Mesenchymal stem cell (in vitro differentiated cells and primary cell): ENCODE results near the gene C22orf31.

ENCODE experiments used
- DNase-seq: peaks from one replicate; pipeline ENCODE4 v3.0.0-alpha.2; 2013
- H2AFZ ChIP-seq: one replicate; pipeline ENCODE4 v1.6.1; 2013; ENCODE audit warnings: low read depth, mild to moderate bottlenecking, control low read depth, inconsistent platforms, low read length, moderate library complexity
- H2AK5ac ChIP-seq: 2 replicates; pipeline ENCODE4 v1.6.1; 2013; ENCODE audit warnings: low read length, moderate library complexity, mild to moderate bottlenecking, inconsistent platforms; ENCODE audit not compliant: severe bottlenecking
- H2BK120ac ChIP-seq: one replicate; pipeline ENCODE4 v1.6.1; 2013; ENCODE audit warnings: low read depth, mild to moderate bottlenecking, inconsistent platforms, low read length, moderate library complexity
- H2BK12ac ChIP-seq, 2 experiments: one replicate each; pipeline ENCODE4 v1.6.1; 2013; ENCODE audit warnings: inconsistent platforms in 2 of 2, low read length in 2 of 2, mild to moderate bottlenecking in 2 of 2, moderate library complexity in 2 of 2, control low read depth in 1 of 2
- H2BK15ac ChIP-seq: one replicate; pipeline ENCODE4 v1.6.1; 2013; ENCODE audit warnings: mild to moderate bottlenecking, low read depth, inconsistent platforms; ENCODE audit not compliant: poor library complexity, severe bottlenecking
- H2BK5ac ChIP-seq: 2 replicates; pipeline ENCODE4 v1.6.1; 2013; ENCODE audit warnings: low read depth, mild to moderate bottlenecking, low read length, control low read depth, inconsistent platforms; ENCODE audit not compliant: poor library complexity, severe bottlenecking
- H3K14ac ChIP-seq, 2 experiments: one replicate each; pipeline ENCODE4 v1.6.1; 2013; ENCODE audit warnings: inconsistent platforms in 2 of 2, low read length in 2 of 2, control low read depth in 1 of 2, mild to moderate bottlenecking in 1 of 2, moderate library complexity in 1 of 2
- H3K18ac ChIP-seq, 2 experiments: one replicate each; pipeline ENCODE4 v1.6.1; 2013; ENCODE audit warnings: inconsistent platforms in 2 of 2, low read length in 2 of 2, control low read depth in 1 of 2, low read depth in 1 of 2, mild to moderate bottlenecking in 1 of 2
- H3K23ac ChIP-seq, 2 experiments: one replicate each; pipeline ENCODE4 v1.6.1; 2013; ENCODE audit warnings: inconsistent platforms in 2 of 2, low read length in 2 of 2, mild to moderate bottlenecking in 2 of 2, moderate library complexity in 2 of 2, control low read depth in 1 of 2
- H3K27ac ChIP-seq: 2 replicates; pipeline ENCODE4 v1.5.1; 2013; ENCODE audit warnings: mild to moderate bottlenecking, moderate library complexity, low read length, control low read depth, inconsistent platforms; ENCODE audit not compliant: poor library complexity, severe bottlenecking
- H3K27me3 ChIP-seq, 2 experiments: 2 replicates each; pipeline versions ENCODE4 v1.6.1 to v1.7.0; 2013; ENCODE audit warnings: low read length in 2 of 2, mild to moderate bottlenecking in 2 of 2, moderate library complexity in 2 of 2, control low read depth in 1 of 2, inconsistent platforms in 1 of 2; ENCODE audit not compliant: control insufficient read depth in 1 of 2, insufficient read depth in 1 of 2
- H3K36me3 ChIP-seq, 2 experiments: 2 replicates each; pipeline versions ENCODE4 v1.6.1 to v1.7.0; 2013; ENCODE audit warnings: low read length in 2 of 2, control low read depth in 1 of 2, inconsistent platforms in 1 of 2, low read depth in 1 of 2, mild to moderate bottlenecking in 1 of 2; ENCODE audit not compliant: insufficient read depth in 2 of 2, control insufficient read depth in 1 of 2
- H3K4ac ChIP-seq, 2 experiments: one replicate each; pipeline ENCODE4 v1.6.1; 2013; ENCODE audit warnings: inconsistent platforms in 2 of 2, low read length in 2 of 2, mild to moderate bottlenecking in 2 of 2, moderate library complexity in 2 of 2, control low read depth in 1 of 2, low read depth in 1 of 2
- H3K4me1 ChIP-seq: 2 replicates; pipeline ENCODE4 v1.6.1; 2013; ENCODE audit warnings: low read depth, low read length, control low read depth; ENCODE audit not compliant: control insufficient read depth, insufficient read depth
- H3K4me2 ChIP-seq: 2 replicates; pipeline ENCODE4 v1.6.1; 2013; ENCODE audit warnings: low read length, mild to moderate bottlenecking, inconsistent platforms; ENCODE audit not compliant: poor library complexity, severe bottlenecking
- H3K4me3 ChIP-seq, 2 experiments: 2 replicates each; pipeline versions ENCODE4 v1.5.1 to v1.7.0; 2013; ENCODE audit warnings: low read length in 2 of 2, mild to moderate bottlenecking in 2 of 2, control low read depth in 1 of 2, low read depth in 1 of 2; ENCODE audit not compliant: insufficient read depth in 1 of 2
- H3K79me1 ChIP-seq: replicated peaks from 2 replicates; pipeline ENCODE4 v1.6.1; 2013; ENCODE audit warnings: mild to moderate bottlenecking, control low read depth, low read length, inconsistent platforms; ENCODE audit not compliant: poor library complexity, severe bottlenecking
- H3K9ac ChIP-seq: 2 replicates; pipeline ENCODE4 v1.7.0; 2013; ENCODE audit warnings: mild to moderate bottlenecking, low read length, moderate library complexity
- H3K9me3 ChIP-seq: 2 replicates; pipeline ENCODE4 v1.7.0; 2013; ENCODE audit warnings: mild to moderate bottlenecking, low read length; ENCODE audit not compliant: control insufficient read depth
- H4K8ac ChIP-seq: one replicate; pipeline ENCODE4 v1.6.1; 2013; ENCODE audit warnings: inconsistent platforms, mild to moderate bottlenecking, low read length, moderate library complexity
- H4K91ac ChIP-seq: one replicate; pipeline ENCODE4 v1.6.1; 2013; ENCODE audit warnings: mild to moderate bottlenecking, low read length, inconsistent platforms
- WGBS: methylation state at CpG from one replicate; pipeline ENCODE4 v1.1.7; 2013; ENCODE audit warnings: mixed read lengths; 5-methylcytosine and 5-hydroxymethylcytosine counted together

Gene C22orf31

GRCh38 chr22:29082826-29083545 lies 21.4 kb upstream of the C22orf31 start:
- H2BK15ac ChIP-seq, result no peak overlapping the region
- H2BK120ac ChIP-seq, result no peak overlapping the region
- H2AK5ac ChIP-seq, result no peak overlapping the region
- no peak overlapping the region for H4K91ac ChIP-seq
- H3K4me2 ChIP-seq, result no peak overlapping the region
- no peak overlapping the region for H3K18ac ChIP-seq
- H2BK12ac ChIP-seq, result no peak overlapping the region
- WGBS, result 92% methylated on average over 6 of the region's 7 CpGs
- no peak overlapping the region for H3K9ac ChIP-seq
- no peaks in the 10 kb centered on the region for H3K27me3 ChIP-seq
- H3K9me3 ChIP-seq, result no peaks in the 10 kb centered on the region
- no peak overlapping the region for H2AFZ ChIP-seq
- H2BK5ac ChIP-seq, result no peak overlapping the region
- H3K79me1 ChIP-seq, result no peaks in the 10 kb centered on the region
- H3K23ac ChIP-seq, result no peak overlapping the region
- H3K36me3 ChIP-seq, result no peaks in the 10 kb centered on the region
- no peak overlapping the region for H3K4ac ChIP-seq
- H4K8ac ChIP-seq, result no peak overlapping the region
- H3K4me1 ChIP-seq, result no peaks in the 10 kb centered on the region
- DNase-seq, result no peak
- no peak overlapping the region for H3K14ac ChIP-seq
- H3K4me3 ChIP-seq, result no peak overlapping the region
- H3K27ac ChIP-seq, result no peak overlapping the region

GRCh38 chr22:29081517-29082236 lies 20.0 kb upstream of the C22orf31 start:
- Histone ChIP-seq H4K8ac (no peak overlapping the region), H3K9ac (no peak overlapping the region), H3K4ac (no peak overlapping the region), H3K14ac (no peak overlapping the region), H3K27ac (no peak overlapping the region), H2BK5ac (no peak overlapping the region), H3K4me3 (no peak overlapping the region), H3K9me3 (no peaks in the 10 kb centered on the region), H3K27me3 (no peaks in the 10 kb centered on the region), H3K23ac (no peak overlapping the region), H3K18ac (no peak overlapping the region), H2BK120ac (no peak overlapping the region), H3K36me3 (no peaks in the 10 kb centered on the region), H3K4me1 (no peaks in the 10 kb centered on the region), H2BK12ac (no peak overlapping the region), H2BK15ac (no peak overlapping the region), H3K79me1 (no peaks in the 10 kb centered on the region), H4K91ac (no peak overlapping the region), H2AK5ac (no peak overlapping the region), H2AFZ (no peak overlapping the region), H3K4me2 (no peak overlapping the region)
- 89% methylated on average over 2 of the region's 3 CpGs for WGBS
- no peak for DNase-seq

- no peaks in the 10 kb centered on the region for H3K9me3 ChIP-seq
- H2BK120ac ChIP-seq, result no peak overlapping the region
- no peak overlapping the region for H3K4me3 ChIP-seq
- 82% methylated on average over 5 of the region's 7 CpGs for WGBS
- no peaks in the 10 kb centered on the region for H3K27me3 ChIP-seq
- H3K9ac ChIP-seq, result no peak overlapping the region
- no peak overlapping the region for H4K91ac ChIP-seq
- no peak overlapping the region for H3K4me2 ChIP-seq
- H3K14ac ChIP-seq, result no peak overlapping the region
- no peak overlapping the region for H4K8ac ChIP-seq
- no peak overlapping the region for H3K27ac ChIP-seq
- H2AFZ ChIP-seq, result no peak overlapping the region
- no peaks in the 10 kb centered on the region for H3K36me3 ChIP-seq
- H3K4ac ChIP-seq, result no peak overlapping the region
- no peak overlapping the region for H3K18ac ChIP-seq
- H2BK5ac ChIP-seq, result no peak overlapping the region
- H3K4me1 ChIP-seq, result no peaks in the 10 kb centered on the region
- no peak overlapping the region for H2AK5ac ChIP-seq
- peak; percentile 39 for DNase-seq
- no peak overlapping the region for H2BK12ac ChIP-seq
- H2BK15ac ChIP-seq, result no peak overlapping the region
- H3K23ac ChIP-seq, result no peak overlapping the region
- no peaks in the 10 kb centered on the region for H3K79me1 ChIP-seq
These were observed 18.7 kb upstream of the C22orf31 start for GRCh38 chr22:29080106-29080975.
